Ishikawa (cell line): ENCODE measurements around the gene SPEM1.

ENCODE experiments used
- CEBPB ChIP-seq: IDR thresholded peaks from 2 replicates; pipeline ENCODE4 v1.6.1; 2012
- CREB1 ChIP-seq: IDR thresholded peaks from 2 replicates; pipeline ENCODE4 v1.6.1; 2012; ENCODE audit warnings: low read depth
- EGR1 ChIP-seq: IDR thresholded peaks from 2 replicates; pipeline ENCODE4 v1.6.1; 2012
- EP300 ChIP-seq: IDR thresholded peaks from 2 replicates; pipeline ENCODE4 v1.6.1; 2012; ENCODE audit warnings: borderline replicate concordance
- FOXM1 ChIP-seq: IDR thresholded peaks from 2 replicates; pipeline ENCODE4 v1.6.1; 2012; ENCODE audit warnings: low read depth, borderline replicate concordance
- NFIC ChIP-seq: IDR thresholded peaks from 2 replicates; pipeline ENCODE4 v1.6.1; 2012
- RAD21 ChIP-seq: IDR thresholded peaks from 2 replicates; pipeline ENCODE4 v1.6.1; 2012; ENCODE audit warnings: low read depth
- TAF1 ChIP-seq: IDR thresholded peaks from 2 replicates; pipeline ENCODE4 v1.6.1; 2012; ENCODE audit warnings: low read depth, mild to moderate bottlenecking
- TCF12 ChIP-seq: IDR thresholded peaks from 2 replicates; pipeline ENCODE4 v1.6.1; 2012; ENCODE audit warnings: low read depth
- TEAD4 ChIP-seq: IDR thresholded peaks from 2 replicates; pipeline ENCODE4 v1.6.1; 2012
- YY1 ChIP-seq: IDR thresholded peaks from 2 replicates; pipeline ENCODE4 v1.6.1; 2012; ENCODE audit warnings: low read depth
- ZBTB7A ChIP-seq: IDR thresholded peaks from 2 replicates; pipeline ENCODE4 v1.6.1; 2012; ENCODE audit warnings: low read depth
- TF ChIP-seq, protein P1 (sequence below): IDR thresholded peaks from 2 replicates; pipeline ENCODE4 v1.6.1; 2012
- TF ChIP-seq, protein P2 (sequence below): IDR thresholded peaks from 2 replicates; pipeline ENCODE4 v1.6.1; 2012; ENCODE audit warnings: low read depth, mild to moderate bottlenecking
- TF ChIP-seq, protein P3 (sequence below): IDR thresholded peaks from 2 replicates; pipeline ENCODE4 v1.6.1; 2012

Gene SPEM1

GRCh38 chr17:7393613-7394451 lies 26.3 kb upstream of the SPEM1 start:
- TF ChIP-seq, protein P1, sequence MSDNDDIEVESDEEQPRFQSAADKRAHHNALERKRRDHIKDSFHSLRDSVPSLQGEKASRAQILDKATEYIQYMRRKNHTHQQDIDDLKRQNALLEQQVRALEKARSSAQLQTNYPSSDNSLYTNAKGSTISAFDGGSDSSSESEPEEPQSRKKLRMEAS = peak; percentile 32; the same call in 1 of the 2 replicates
- TF ChIP-seq, protein P2, sequence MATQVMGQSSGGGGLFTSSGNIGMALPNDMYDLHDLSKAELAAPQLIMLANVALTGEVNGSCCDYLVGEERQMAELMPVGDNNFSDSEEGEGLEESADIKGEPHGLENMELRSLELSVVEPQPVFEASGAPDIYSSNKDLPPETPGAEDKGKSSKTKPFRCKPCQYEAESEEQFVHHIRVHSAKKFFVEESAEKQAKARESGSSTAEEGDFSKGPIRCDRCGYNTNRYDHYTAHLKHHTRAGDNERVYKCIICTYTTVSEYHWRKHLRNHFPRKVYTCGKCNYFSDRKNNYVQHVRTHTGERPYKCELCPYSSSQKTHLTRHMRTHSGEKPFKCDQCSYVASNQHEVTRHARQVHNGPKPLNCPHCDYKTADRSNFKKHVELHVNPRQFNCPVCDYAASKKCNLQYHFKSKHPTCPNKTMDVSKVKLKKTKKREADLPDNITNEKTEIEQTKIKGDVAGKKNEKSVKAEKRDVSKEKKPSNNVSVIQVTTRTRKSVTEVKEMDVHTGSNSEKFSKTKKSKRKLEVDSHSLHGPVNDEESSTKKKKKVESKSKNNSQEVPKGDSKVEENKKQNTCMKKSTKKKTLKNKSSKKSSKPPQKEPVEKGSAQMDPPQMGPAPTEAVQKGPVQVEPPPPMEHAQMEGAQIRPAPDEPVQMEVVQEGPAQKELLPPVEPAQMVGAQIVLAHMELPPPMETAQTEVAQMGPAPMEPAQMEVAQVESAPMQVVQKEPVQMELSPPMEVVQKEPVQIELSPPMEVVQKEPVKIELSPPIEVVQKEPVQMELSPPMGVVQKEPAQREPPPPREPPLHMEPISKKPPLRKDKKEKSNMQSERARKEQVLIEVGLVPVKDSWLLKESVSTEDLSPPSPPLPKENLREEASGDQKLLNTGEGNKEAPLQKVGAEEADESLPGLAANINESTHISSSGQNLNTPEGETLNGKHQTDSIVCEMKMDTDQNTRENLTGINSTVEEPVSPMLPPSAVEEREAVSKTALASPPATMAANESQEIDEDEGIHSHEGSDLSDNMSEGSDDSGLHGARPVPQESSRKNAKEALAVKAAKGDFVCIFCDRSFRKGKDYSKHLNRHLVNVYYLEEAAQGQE = no peak
- no peak for TF ChIP-seq EGR1
- TF ChIP-seq TEAD4 = peak; percentile 43; the same call in 1 of the 2 replicates
- peak; percentile 76 for TF ChIP-seq ZBTB7A

DNA sequence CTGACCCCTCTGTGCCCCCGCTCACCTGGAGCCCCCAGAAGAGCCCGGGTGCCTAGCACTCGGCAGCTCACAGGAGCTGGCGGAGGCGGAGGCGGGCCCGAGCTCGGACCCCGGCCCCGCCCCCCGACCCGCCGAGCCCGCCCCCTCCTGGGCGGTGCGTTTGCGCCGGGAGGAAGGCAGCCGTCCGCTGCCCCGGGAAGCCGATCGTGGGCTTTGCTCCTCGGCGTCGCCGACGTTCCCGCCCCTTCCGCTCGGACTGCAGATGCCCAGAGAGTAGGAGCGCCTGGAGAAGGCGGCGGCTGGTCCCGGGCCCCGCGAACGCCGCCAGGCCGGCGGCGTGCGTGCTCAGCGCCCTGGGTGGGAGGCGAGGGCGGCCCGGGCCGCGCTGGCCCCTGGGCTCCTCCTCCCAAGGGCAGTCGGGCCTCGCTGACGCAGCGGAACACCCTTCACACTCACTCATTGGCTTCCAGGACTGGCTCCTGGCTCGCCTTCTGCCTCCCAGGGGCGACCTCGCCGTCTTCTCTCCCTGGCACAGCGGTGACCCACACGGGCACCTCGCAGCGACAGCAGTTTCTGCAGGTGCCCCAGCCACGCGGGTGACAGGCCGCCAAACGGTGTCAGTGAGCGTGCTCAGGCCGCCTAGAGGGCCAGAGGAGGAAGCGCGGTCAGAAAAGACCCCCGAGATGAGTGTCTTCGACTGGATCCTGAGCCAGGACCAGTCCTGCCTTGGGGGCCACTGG lies 25.5 kb upstream of the SPEM1 start, which contains the start of gene PLSCR3:
PLSCR3 (minus strand) TSS at position 74 of the 740 bp plus-strand sequence. CDS start 415 bp downstream, outside the sequence.
- TF ChIP-seq NFIC (no peak), RAD21 (no peak), YY1 (peak; percentile 23; the same call in 1 of the 2 replicates), TCF12 (no peak), FOXM1 (no peak), TAF1 (peak; percentile 59; the same call in 1 of the 2 replicates), EP300 (no peak), CEBPB (no peak), TEAD4 (no peak), CREB1 (no peak), ZBTB7A (peak; percentile 41; the same call in 1 of the 2 replicates), EGR1 (no peak)
- TF ChIP-seq, protein P3, sequence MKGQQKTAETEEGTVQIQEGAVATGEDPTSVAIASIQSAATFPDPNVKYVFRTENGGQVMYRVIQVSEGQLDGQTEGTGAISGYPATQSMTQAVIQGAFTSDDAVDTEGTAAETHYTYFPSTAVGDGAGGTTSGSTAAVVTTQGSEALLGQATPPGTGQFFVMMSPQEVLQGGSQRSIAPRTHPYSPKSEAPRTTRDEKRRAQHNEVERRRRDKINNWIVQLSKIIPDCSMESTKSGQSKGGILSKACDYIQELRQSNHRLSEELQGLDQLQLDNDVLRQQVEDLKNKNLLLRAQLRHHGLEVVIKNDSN = no peak
- TF ChIP-seq, protein P1 = peak; percentile 77
- TF ChIP-seq, protein P2 = no peak

DNA sequence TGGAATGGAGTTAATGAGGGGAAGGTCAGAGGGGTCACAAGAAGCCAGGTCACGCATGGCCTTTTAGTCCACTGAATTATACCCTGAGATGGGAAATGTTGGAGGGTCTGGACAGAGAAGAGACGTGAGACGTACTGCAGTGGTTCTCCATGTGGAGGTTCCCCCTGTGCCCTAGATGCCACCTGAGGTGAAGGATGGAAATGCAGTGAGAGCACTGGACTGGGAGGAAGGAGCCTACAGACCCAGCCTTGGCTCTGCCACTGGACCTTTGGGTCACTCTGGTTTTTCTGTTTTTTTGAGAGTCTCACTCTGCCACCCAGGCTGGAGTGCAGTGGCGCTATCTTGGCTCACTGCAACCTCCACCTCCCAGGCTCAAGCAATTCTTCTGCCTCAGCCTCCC lies 24.0 kb upstream of the SPEM1 start:
- TF ChIP-seq ZBTB7A (no peak), YY1 (no peak), FOXM1 (no peak), EGR1 (no peak), TCF12 (no peak), EP300 (no peak), NFIC (no peak), CREB1 (no peak), TAF1 (no peak), TEAD4 (no peak), RAD21 (no peak), CEBPB (no peak)
- TF ChIP-seq, protein P1 = no peak
- TF ChIP-seq, protein P2 = no peak
- TF ChIP-seq, protein P3 = no peak
